Astrocyte of the spinal cord (primary cell): ENCODE measurements around the gene OBI1.

Experiments
- DNase-seq: peaks from one replicate; pipeline ENCODE4 v3.0.0; 2011; ENCODE audit warnings: low read depth, low spot score
- H3K4me3 ChIP-seq: 2 replicates; pipeline ENCODE4 v1.5.1; 2011; ENCODE audit warnings: low read depth, mild to moderate bottlenecking, low read length, moderate library complexity
- CTCF ChIP-seq: IDR thresholded peaks from 2 replicates; pipeline ENCODE4 v1.5.1; 2012; ENCODE audit warnings: low read depth, mild to moderate bottlenecking, low read length, inconsistent platforms
- in situ Hi-C: cut with HindIII; loops from 2 replicates; pipeline ENCODE4 v1.10.0; 2017; ENCODE audit warnings: low sequenced_read_pairs

The OBI1 gene

GRCh38 chr13:78606471-78607408 lies 52.2 kb downstream of the OBI1 start:
- in situ Hi-C loops: no loop called here
- no peak for DNase-seq
- no peak overlapping the region for H3K4me3 ChIP-seq
- TF ChIP-seq CTCF: no peak

- H3K4me3 ChIP-seq: no peak overlapping the region
- no peak for DNase-seq
- in situ Hi-C loops: no loop called here
- peak; percentile 11 for TF ChIP-seq CTCF
Observed at GRCh38 chr13:78604782-78605611, 54.0 kb downstream of the OBI1 start.

GRCh38 chr13:78603240-78603957 lies 55.6 kb downstream of the OBI1 start, which contains the start of gene POU4F1:
Gene POU4F1, minus strand, starts transcription at chr13:78603552. Its CDS starts 226 bp downstream, at chr13:78603326.
- no peak within 1 kb of the TSS for H3K4me3 ChIP-seq
- DNase-seq: no peak
- no peak for TF ChIP-seq CTCF
- in situ Hi-C loops: no loop called here

GRCh38 chr13:78602561-78603239 lies 56.3 kb downstream of the OBI1 start:
- no peak for DNase-seq
- in situ Hi-C loops: no loop called here
- H3K4me3 ChIP-seq: no peak overlapping the region
- TF ChIP-seq CTCF: no peak

- TF ChIP-seq CTCF: no peak
Observed at GRCh38 chr13:78601874-78602560, 56.9 kb downstream of the OBI1 start.

More at GRCh38 chr13:78601874-78602560, 56.9 kb downstream of the OBI1 start:
- no peak overlapping the region for H3K4me3 ChIP-seq
- in situ Hi-C loops: no loop called here
- no peak for DNase-seq
